Keratinocyte (primary cell): ENCODE measurements around the gene POPDC2. TPM values are rescaled to one million over a fixed set of nuclear protein-coding genes. Genes with fewer than 3 reads are reported as not detected.
A peak's percentile ranks its signal among the peaks of the same experiment; 100 is the strongest.

Source experiments
- DNase-seq: peaks from one replicate; pipeline ENCODE4 v3.0.0-alpha.2; 2011; ENCODE audit warnings: low read depth, missing footprints, low spot score
- FAIRE-seq: peaks from 2 replicates; lab custom pipeline; 2011; peaks lifted over from hg19 to GRCh38; lab: Jason Lieb, UNC
- H2AFZ ChIP-seq: 2 replicates; pipeline ENCODE4 v1.6.0; 2012; ENCODE audit warnings: low read length, control low read depth, inconsistent platforms; ENCODE audit not compliant: control insufficient read depth
- H3K27ac ChIP-seq: 2 replicates; pipeline ENCODE4 v1.5.1; 2011; ENCODE audit warnings: low read length; ENCODE audit not compliant: control insufficient read depth, insufficient read depth
- H3K27me3 ChIP-seq: 3 replicates; pipeline ENCODE4 v1.6.0; 2011; ENCODE audit warnings: low read length; ENCODE audit not compliant: control insufficient read depth, insufficient read depth; ENCODE audit errors: extremely low read depth
- H3K36me3 ChIP-seq, 2 experiments: 2 replicates in 1 of 2; 3 replicates in 1 of 2; pipeline ENCODE4 v1.5.1; 2011; ENCODE audit warnings: low read length in 2 of 2, mild to moderate bottlenecking in 1 of 2; ENCODE audit not compliant: control insufficient read depth in 2 of 2, insufficient read depth in 2 of 2; ENCODE audit errors: extremely low read depth in 1 of 2
- H3K4me1 ChIP-seq: 3 replicates; pipeline ENCODE4 v1.5.1; 2011; ENCODE audit warnings: low read length; ENCODE audit not compliant: control insufficient read depth, insufficient read depth; ENCODE audit errors: extremely low read depth
- H3K4me2 ChIP-seq: 3 replicates; pipeline ENCODE4 v1.6.0; 2011; ENCODE audit warnings: low read depth, low read length; ENCODE audit not compliant: control insufficient read depth, insufficient read depth; ENCODE audit errors: extremely low read depth
- H3K4me3 ChIP-seq, 3 experiments: fragments of 200-600 bp in 1 of 3; sonication (generic) in 1 of 3; 2 replicates in 2 of 3; 3 replicates in 1 of 3; pipeline ENCODE4 v1.5.1; 2011 to 2016; ENCODE audit warnings: low read length in 3 of 3, mild to moderate bottlenecking in 3 of 3, control low read depth in 2 of 3, inconsistent platforms in 1 of 3, low read depth in 1 of 3, mixed read lengths in 1 of 3, mixed run types in 1 of 3, moderate library complexity in 1 of 3; ENCODE audit not compliant: control insufficient read depth in 2 of 3, insufficient read depth in 2 of 3; ENCODE audit errors: extremely low read depth in 1 of 3
- H3K79me2 ChIP-seq: 2 replicates; pipeline ENCODE4 v1.6.0; 2012; ENCODE audit warnings: low read length; ENCODE audit not compliant: control insufficient read depth, insufficient read depth
- H3K9ac ChIP-seq: 3 replicates; pipeline ENCODE4 v1.6.0; 2011; ENCODE audit warnings: low read length; ENCODE audit not compliant: control insufficient read depth, insufficient read depth; ENCODE audit errors: extremely low read depth
- H3K9me1 ChIP-seq: 3 replicates; pipeline ENCODE4 v1.6.0; 2011; ENCODE audit warnings: low read length; ENCODE audit not compliant: control insufficient read depth, insufficient read depth; ENCODE audit errors: extremely low read depth
- H3K9me3 ChIP-seq: 2 replicates; pipeline ENCODE4 v1.5.1; 2012; ENCODE audit warnings: low read depth, low read length; ENCODE audit not compliant: control insufficient read depth
- H4K20me1 ChIP-seq: 3 replicates; pipeline ENCODE4 v1.6.0; 2011; ENCODE audit warnings: low read length; ENCODE audit not compliant: control insufficient read depth, insufficient read depth; ENCODE audit errors: extremely low read depth
- EZH2 ChIP-seq: IDR thresholded peaks from one replicate; pipeline ENCODE4 v1.6.1; 2012; ENCODE audit warnings: inconsistent platforms, mild to moderate bottlenecking, low read length, moderate library complexity
- dilution Hi-C: fragments of 300-500 bp; cut with MboI; formaldehyde crosslinking; loops from one replicate; pipeline ENCODE4 v1.7.0; 2020; ENCODE audit warnings: low sequenced_read_pairs; ENCODE audit not compliant: extremely low pct_ligation_motif_present
- polyA plus RNA-seq, 5 experiments: library from polyadenylated mRNA; depleted of rRNA in 3 of 5; stranded (reverse) in 3 of 5; stranded (forward) in 1 of 5; unstranded in 1 of 5; fragments of >200 nt; gene quantifications; 1 replicate in 1 of 5; 2 replicates in 3 of 5; 3 replicates in 1 of 5; pipeline versions ENCODE4 v1.2.1 to v1.2.3, GENCODE V29; 2011 to 2012; ENCODE audit warnings: missing spikeins in 2 of 5, low read depth in 1 of 5, low replicate concordance in 1 of 5
- TF ChIP-seq, protein P1 (sequence below), 3 experiments: IDR thresholded peaks in 1 of 3; conservative IDR thresholded peaks in 1 of 3; optimal IDR thresholded peaks in 1 of 3; 2 replicates in 2 of 3; 3 replicates in 1 of 3; pipeline versions ENCODE3 to v1.5.1; 2011; ENCODE audit warnings: low read length in 3 of 3, mild to moderate bottlenecking in 3 of 3, moderate library complexity in 2 of 3, control low read depth in 1 of 3, inconsistent platforms in 1 of 3; ENCODE audit not compliant: insufficient read depth in 2 of 3; ENCODE audit errors: extremely low read depth in 1 of 3

POPDC2 gene
- polyA plus RNA-seq, 1 donor (not counting 4 experiments of a cell fraction or from before 2014, with no cell fraction given), result 0.87 TPM

- Histone ChIP-seq H3K36me3 (peaks cover 11% of the 10 kb centered on the region in 2 experiments), H4K20me1 (no peaks in the 10 kb centered on the region), H3K9ac (no peak overlapping the region), H3K4me1 (peaks cover 9% of the 10 kb centered on the region), H3K27me3 (no peaks in the 10 kb centered on the region), H3K79me2 (peaks cover 13% of the 10 kb centered on the region), H3K4me3 (no peak overlapping the region), H3K4me2 (no peak overlapping the region), H3K27ac (no peak overlapping the region), H3K9me3 (no peaks in the 10 kb centered on the region), H3K9me1 (no peaks in the 10 kb centered on the region), H2AFZ (no peak overlapping the region)
- TF ChIP-seq, protein P1, sequence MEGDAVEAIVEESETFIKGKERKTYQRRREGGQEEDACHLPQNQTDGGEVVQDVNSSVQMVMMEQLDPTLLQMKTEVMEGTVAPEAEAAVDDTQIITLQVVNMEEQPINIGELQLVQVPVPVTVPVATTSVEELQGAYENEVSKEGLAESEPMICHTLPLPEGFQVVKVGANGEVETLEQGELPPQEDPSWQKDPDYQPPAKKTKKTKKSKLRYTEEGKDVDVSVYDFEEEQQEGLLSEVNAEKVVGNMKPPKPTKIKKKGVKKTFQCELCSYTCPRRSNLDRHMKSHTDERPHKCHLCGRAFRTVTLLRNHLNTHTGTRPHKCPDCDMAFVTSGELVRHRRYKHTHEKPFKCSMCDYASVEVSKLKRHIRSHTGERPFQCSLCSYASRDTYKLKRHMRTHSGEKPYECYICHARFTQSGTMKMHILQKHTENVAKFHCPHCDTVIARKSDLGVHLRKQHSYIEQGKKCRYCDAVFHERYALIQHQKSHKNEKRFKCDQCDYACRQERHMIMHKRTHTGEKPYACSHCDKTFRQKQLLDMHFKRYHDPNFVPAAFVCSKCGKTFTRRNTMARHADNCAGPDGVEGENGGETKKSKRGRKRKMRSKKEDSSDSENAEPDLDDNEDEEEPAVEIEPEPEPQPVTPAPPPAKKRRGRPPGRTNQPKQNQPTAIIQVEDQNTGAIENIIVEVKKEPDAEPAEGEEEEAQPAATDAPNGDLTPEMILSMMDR (optimal IDR thresholded peaks at IDR 0.05 in 1 of 3, IDR thresholded peaks at IDR 0.05 in 1 of 3, conservative IDR thresholded peaks at IDR 0.05 in 1 of 3; ENCODE audit: extremely low read depth in 1 of 3, insufficient read depth in 2 of 3, low read length in 3 of 3), result no peak
- no peak for TF ChIP-seq EZH2
- no peak for FAIRE-seq
- DNase-seq, result no peak
- dilution Hi-C loops, result no loop called here
These were observed 12.4 kb upstream of the POPDC2 start for GRCh38 chr3:119672776-119673175.

DNA sequence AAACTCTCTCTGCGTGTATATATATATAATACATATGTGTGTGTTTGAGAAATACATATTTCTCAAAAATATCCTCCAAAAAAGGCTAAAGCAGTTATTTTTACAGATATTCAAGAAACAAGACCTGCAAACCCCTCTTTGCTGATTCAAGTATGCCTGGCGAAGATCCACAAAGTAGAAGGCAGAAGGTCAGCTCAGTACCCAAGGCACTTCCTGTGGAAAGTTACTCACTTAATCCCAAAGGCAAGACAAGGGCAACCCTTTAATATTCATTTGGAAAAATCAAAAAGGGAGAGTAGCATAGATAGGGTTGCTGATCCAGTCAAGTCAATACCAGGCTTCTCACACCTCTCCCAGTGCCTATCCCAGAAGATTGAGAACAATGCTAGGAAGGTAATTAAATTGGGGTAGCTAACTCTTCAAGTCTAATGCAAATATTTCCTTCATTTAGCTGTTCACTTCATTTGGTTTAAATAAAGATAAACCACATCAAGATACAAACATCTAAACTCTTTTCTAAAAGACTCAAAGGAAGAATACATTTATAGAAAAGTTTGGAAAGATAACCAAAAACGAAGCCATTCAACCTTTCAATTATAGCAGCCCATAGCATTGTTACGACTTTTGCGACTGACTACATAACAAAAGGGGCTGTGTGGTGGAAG lies 9.6 kb upstream of the POPDC2 start:
- H3K4me1 ChIP-seq, result no peaks in the 10 kb centered on the region
- H3K9ac ChIP-seq, result no peak overlapping the region
- peaks cover 9 to 11% of the 10 kb centered on the region in 2 experiments for H3K36me3 ChIP-seq
- H4K20me1 ChIP-seq, result no peaks in the 10 kb centered on the region
- TF ChIP-seq, protein P1 (optimal IDR thresholded peaks at IDR 0.05 in 1 of 3, IDR thresholded peaks at IDR 0.05 in 1 of 3, conservative IDR thresholded peaks at IDR 0.05 in 1 of 3; ENCODE audit: extremely low read depth in 1 of 3, insufficient read depth in 2 of 3, low read length in 3 of 3), result no peak
- no peak for TF ChIP-seq EZH2
- no peak overlapping the region for H3K27ac ChIP-seq
- no peak overlapping the region for H3K4me2 ChIP-seq
- H3K79me2 ChIP-seq, result no peaks in the 10 kb centered on the region
- DNase-seq, result no peak
- H2AFZ ChIP-seq, result no peak overlapping the region
- no peaks in the 10 kb centered on the region for H3K9me3 ChIP-seq
- no peak overlapping the region for H3K4me3 ChIP-seq
- dilution Hi-C loops, result no loop called here
- no peaks in the 10 kb centered on the region for H3K27me3 ChIP-seq
- peak; percentile 29 for FAIRE-seq
- H3K9me1 ChIP-seq, result no peaks in the 10 kb centered on the region
